SH-SY5Y (cell line): ENCODE measurements around the gene DHH.

Source experiments
- GATA2 ChIP-seq: IDR thresholded peaks from 2 replicates; pipeline ENCODE4 v1.6.1; 2011; ENCODE audit warnings: mild to moderate bottlenecking, low read depth, low read length
- GATA3 ChIP-seq: IDR thresholded peaks from 2 replicates; pipeline ENCODE4 v1.6.1; 2011; ENCODE audit warnings: low read depth, mild to moderate bottlenecking, low read length, moderate library complexity

GRCh38 chr12:49052451-49053208 lies 42.0 kb downstream of the DHH start:
- TF ChIP-seq GATA2 (no peak), GATA3 (no peak)
